ENCODE measurements around the gene TMEM176B. TPM values are rescaled to one million over a fixed set of nuclear protein-coding genes. Genes with fewer than 3 reads are reported as not detected.

TMEM176B gene
- 10 to 100 TPM in 1 of 4 donors, 1 to 10 TPM in 3; 2.5 to 16.6 (median 6.1) TPM for total RNA-seq

DNA sequence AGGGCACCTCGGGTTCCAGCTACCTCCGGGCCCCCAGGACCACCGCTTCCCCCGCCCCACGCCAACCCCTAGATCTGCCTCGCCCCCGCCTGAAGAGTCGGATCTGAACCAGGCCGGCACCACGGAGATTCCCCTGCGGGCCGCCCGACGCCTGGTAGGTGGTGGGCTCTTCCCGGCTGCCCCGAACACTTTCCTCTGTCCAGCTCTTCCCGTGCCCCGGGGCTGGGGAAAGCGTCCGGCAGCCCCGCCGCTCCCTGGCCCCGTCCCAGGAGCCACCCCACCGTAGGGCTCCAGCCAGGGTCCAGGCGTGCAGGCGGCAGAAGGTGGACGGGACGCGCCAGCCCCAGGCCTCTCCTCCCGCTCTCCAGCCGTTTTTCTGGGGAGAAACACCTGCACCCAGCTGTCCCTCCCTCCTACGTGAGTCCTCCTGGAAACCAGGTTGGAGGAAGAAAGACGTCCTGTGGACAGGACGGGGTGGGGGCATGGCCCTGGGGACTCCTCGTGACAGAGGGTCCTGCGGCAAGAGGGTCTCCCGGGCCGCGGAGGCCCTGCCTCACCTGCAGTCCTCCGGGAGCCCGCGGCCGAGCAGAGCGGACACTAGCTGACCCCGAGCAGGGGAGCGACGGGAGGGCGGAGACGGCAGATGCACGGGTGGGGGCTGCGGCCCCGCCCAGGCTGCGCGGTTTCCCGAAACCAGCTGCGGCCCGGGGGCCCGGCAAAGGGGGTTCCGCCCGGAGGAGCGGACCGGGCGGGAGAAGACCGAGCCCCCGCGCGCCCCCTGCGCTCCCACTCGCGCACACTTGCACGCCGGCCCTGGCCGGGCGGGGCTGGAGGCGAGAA lies at the start of gene TMEM176B:
TSS of gene TMEM176B (minus strand) at position 624 of the 840 bp plus-strand sequence. CDS start 3,795 bp downstream, outside the sequence.
- DNase-seq (ENCODE audit: low spot score in 2 of 2): peak in 1 of 2 donors; percentile 88
- 11 to 15% methylated on average over 37 to 61 of the region's 75 CpGs for WGBS, 2 donors
- peak within 1 kb of the TSS; percentile 28 for H3K4me3 ChIP-seq (ENCODE audit: low read depth, poor library complexity, severe bottlenecking)
- no peak for TF ChIP-seq POLR2A (IDR thresholded peaks at IDR 0.05)
- TF ChIP-seq, protein P1, sequence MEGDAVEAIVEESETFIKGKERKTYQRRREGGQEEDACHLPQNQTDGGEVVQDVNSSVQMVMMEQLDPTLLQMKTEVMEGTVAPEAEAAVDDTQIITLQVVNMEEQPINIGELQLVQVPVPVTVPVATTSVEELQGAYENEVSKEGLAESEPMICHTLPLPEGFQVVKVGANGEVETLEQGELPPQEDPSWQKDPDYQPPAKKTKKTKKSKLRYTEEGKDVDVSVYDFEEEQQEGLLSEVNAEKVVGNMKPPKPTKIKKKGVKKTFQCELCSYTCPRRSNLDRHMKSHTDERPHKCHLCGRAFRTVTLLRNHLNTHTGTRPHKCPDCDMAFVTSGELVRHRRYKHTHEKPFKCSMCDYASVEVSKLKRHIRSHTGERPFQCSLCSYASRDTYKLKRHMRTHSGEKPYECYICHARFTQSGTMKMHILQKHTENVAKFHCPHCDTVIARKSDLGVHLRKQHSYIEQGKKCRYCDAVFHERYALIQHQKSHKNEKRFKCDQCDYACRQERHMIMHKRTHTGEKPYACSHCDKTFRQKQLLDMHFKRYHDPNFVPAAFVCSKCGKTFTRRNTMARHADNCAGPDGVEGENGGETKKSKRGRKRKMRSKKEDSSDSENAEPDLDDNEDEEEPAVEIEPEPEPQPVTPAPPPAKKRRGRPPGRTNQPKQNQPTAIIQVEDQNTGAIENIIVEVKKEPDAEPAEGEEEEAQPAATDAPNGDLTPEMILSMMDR (IDR thresholded peaks at IDR 0.05): no peak
- intact Hi-C loops (cut with DNase I; ENCODE audit: low total_unique reads): no loop called here

DNA sequence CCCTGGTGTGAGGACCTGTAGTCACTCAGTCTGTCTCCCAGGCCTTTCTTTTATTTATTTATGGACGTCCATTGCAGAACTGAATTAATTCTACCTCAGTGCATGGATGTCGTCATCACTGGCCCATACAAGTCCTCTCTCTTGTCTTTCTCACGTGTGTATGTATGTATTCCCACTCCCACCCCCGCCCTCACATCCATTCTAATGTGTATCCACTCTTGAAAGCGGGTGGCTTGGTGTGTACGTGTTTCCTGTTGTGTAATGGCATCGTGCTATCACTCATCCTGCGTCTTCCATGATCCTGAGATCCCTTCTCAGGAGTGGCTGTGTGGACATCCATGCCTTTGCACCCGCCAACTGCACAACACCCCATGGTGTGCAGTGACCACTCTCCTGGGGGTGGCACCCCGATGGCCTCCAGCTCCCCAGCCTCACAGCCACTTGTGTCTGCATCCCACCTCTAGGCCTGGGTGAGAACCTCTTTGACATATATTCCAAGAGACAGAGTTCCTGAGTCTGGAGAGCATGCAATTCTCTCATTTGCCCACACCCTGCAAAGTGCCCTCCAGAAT lies 49.1 kb upstream of the TMEM176B start:
- WGBS, 2 donors: 83 to 91% methylated on average over 10 of the region's 10 CpGs
- TF ChIP-seq, protein P1 (IDR thresholded peaks at IDR 0.05): no peak
- no peak for TF ChIP-seq POLR2A (IDR thresholded peaks at IDR 0.05)
- intact Hi-C loops (cut with DNase I; ENCODE audit: low total_unique reads): no loop called here
- peak in 1 of 2 donors; percentile 67 for DNase-seq (ENCODE audit: low spot score in 2 of 2)
- no peak overlapping the region for H3K4me3 ChIP-seq (ENCODE audit: low read depth, poor library complexity, severe bottlenecking)

DNA sequence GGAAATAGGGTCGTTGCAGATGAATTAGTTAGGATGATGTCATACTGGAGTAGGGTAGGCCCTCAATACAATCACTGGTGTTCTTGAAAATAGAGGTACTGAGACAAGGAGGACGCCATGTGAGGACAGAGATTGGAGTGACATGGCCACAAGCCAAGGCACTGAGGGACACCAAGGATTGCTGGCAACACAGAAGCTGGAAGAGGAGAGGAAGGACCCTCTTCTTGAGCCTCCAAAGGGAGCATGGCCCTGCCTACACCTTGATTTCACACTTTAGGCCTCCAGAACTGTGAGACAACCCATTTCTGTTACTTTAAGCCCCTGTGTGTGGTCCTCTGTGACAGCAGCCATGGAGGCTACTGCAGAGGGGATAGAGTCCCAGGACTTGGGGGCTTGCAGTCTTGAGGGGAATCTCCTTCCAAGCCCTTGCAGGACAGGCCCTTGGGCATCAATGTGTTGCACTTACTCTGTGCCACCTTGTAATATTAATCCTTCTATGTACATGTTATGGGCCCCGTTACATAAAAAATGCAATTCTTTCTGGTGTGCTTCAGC lies 48.5 kb upstream of the TMEM176B start:
- DNase-seq (ENCODE audit: low spot score in 2 of 2): peak in 1 of 2 donors; percentile 54
- intact Hi-C loops (cut with DNase I; ENCODE audit: low total_unique reads): no loop called here
- TF ChIP-seq, protein P1 (IDR thresholded peaks at IDR 0.05): no peak
- TF ChIP-seq POLR2A (IDR thresholded peaks at IDR 0.05): no peak
- H3K4me3 ChIP-seq (ENCODE audit: low read depth, poor library complexity, severe bottlenecking): no peak overlapping the region
- WGBS, 2 donors: 78 to 79% methylated on average over 3 of the region's 3 CpGs

DNA sequence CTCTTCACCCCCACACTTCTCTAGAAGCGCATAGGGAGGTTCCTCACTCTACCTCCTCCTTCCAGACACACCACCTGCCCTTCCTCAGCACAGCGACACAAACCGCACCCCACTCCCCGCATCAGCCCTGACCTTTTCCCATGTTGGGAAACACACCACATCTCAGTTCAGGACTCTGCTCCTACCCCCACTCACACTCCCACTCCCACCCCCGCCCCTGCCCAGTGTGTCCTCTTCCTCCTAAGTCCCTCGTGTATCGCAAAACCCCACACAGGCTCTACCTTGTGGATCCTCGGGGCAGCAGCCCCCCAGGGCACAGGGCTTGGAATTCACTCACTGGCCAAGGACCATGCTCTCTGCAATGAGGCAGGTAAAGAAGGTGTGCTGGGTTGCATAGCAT lies 47.9 kb upstream of the TMEM176B start:
- H3K4me3 ChIP-seq (ENCODE audit: low read depth, poor library complexity, severe bottlenecking): no peak overlapping the region
- WGBS, 2 donors: 89% methylated on average over 8 of the region's 8 CpGs
- TF ChIP-seq, protein P1 (IDR thresholded peaks at IDR 0.05): no peak
- TF ChIP-seq POLR2A (IDR thresholded peaks at IDR 0.05): no peak
- intact Hi-C loops (cut with DNase I; ENCODE audit: low total_unique reads): no loop called here
- peak in 1 of 2 donors; percentile 37 for DNase-seq (ENCODE audit: low spot score in 2 of 2)

DNA sequence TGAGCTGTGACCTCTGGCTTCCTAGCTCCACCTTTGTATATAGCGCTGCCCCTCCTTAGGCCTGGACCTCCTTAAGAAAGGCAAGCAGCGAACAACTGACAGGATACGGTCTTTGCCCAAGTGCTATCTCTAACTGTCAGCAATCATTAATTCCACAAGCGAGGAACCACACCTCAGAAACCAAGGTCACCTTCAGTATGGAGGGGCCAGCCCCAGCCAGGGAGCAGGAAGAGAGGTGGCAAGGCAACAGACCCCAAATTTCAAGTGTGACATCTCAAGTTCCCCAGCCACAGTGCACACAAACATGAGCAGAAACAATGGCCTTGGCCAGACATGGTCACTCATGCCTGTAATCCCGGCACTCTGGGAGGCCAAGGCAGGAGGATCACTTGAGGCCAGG lies 47.4 kb upstream of the TMEM176B start:
- peak in 1 of 2 donors; percentile 20 for DNase-seq (ENCODE audit: low spot score in 2 of 2)

More for the DNA sequence above, 47.4 kb upstream of the TMEM176B start:
- 90% methylated on average over 5 of the region's 5 CpGs for WGBS, 2 donors
- no peak overlapping the region for H3K4me3 ChIP-seq (ENCODE audit: low read depth, poor library complexity, severe bottlenecking)
- intact Hi-C loops (cut with DNase I; ENCODE audit: low total_unique reads): no loop called here
- TF ChIP-seq POLR2A (IDR thresholded peaks at IDR 0.05): no peak
- TF ChIP-seq, protein P1 (IDR thresholded peaks at IDR 0.05): no peak

All from lower leg skin (tissue), 4 donors.